LNCAP (cell line): ENCODE results near the gene APOC4.
"Not testable (repeated sequence)": the region's sequence is repeated elsewhere in the genome, so short reads cannot be mapped to it uniquely, and the experiment has no call there.

Experiments used
- TF ChIP-seq, protein P1 (sequence below): fragments of 450-650 bp; IDR thresholded peaks from 2 replicates; pipeline ENCODE4 v1.5.1; 2017; ENCODE audit warnings: mild to moderate bottlenecking

Gene APOC4

DNA sequence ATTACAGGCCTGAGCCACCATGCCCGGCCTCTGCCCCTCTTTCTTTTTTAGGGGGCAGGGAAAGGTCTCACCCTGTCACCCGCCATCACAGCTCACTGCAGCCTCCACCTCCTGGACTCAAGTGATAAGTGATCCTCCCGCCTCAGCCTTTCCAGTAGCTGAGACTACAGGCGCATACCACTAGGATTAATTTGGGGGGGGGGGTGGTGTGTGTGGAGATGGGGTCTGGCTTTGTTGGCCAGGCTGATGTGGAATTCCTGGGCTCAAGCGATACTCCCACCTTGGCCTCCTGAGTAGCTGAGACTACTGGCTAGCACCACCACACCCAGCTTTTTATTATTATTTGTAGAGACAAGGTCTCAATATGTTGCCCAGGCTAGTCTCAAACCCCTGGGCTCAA, 32.3 kb upstream of the APOC4 start:
- TF ChIP-seq, protein P1, sequence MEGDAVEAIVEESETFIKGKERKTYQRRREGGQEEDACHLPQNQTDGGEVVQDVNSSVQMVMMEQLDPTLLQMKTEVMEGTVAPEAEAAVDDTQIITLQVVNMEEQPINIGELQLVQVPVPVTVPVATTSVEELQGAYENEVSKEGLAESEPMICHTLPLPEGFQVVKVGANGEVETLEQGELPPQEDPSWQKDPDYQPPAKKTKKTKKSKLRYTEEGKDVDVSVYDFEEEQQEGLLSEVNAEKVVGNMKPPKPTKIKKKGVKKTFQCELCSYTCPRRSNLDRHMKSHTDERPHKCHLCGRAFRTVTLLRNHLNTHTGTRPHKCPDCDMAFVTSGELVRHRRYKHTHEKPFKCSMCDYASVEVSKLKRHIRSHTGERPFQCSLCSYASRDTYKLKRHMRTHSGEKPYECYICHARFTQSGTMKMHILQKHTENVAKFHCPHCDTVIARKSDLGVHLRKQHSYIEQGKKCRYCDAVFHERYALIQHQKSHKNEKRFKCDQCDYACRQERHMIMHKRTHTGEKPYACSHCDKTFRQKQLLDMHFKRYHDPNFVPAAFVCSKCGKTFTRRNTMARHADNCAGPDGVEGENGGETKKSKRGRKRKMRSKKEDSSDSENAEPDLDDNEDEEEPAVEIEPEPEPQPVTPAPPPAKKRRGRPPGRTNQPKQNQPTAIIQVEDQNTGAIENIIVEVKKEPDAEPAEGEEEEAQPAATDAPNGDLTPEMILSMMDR: no peak

DNA sequence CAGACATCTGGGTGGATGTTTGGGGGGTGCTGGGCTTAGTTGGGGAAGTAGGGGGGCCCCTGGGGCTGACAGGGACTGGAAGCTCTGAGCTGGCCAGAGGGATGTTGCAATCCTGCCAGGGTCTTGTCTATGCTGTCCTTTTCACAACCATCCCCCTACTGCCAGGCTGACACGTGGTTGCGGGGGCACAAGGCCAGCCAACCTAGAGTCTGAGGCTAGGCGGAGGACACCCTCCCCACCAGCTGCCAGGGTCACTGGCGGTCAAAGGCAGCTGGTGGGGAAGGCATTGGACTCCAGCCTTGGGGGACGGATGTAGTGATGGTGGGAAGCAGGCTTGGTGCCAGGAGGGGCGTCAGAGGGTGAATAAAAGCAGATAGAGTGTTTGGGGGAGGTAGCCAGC, 29.2 kb upstream of the APOC4 start:
- TF ChIP-seq, protein P1: no peak

DNA sequence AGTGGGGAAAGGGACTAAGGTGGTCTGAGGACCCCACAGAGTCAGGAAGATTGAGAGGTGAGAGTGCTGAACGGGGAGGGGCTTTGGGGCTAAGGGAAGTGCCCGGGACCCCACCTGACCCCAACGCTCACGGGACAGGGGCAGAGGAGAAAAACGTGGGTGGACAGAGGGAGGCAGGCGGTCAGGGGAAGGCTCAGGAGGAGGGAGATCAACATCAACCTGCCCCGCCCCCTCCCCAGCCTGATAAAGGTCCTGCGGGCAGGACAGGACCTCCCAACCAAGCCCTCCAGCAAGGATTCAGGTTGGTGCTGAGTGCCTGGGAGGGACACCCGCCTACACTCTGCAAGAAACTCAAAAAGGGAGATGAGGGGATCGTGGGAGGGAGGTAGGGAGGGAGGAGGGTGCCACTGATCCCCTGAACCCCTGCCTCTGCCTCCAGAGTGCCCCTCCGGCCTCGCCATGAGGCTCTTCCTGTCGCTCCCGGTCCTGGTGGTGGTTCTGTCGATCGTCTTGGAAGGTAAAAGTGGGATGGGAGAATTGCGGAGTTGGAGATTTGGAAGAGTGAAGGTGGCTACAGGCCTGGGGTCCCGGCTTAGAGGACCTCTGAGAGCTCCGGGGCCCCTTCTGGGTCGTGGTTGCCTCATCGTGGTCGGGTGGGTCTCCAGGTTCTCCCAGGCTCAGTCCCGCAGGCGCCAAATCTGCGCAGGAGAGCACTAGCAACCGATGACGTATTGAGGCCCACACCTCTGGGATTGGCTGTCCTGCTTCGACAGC, 27.4 kb upstream of the APOC4 start, which contains the start of gene APOC1:
TSS of gene APOC1 (plus strand) at position 176 of the 774 bp plus-strand sequence. CDS start at position 460, 284 bp downstream.
- TF ChIP-seq, protein P1: not testable (repeated sequence)

DNA sequence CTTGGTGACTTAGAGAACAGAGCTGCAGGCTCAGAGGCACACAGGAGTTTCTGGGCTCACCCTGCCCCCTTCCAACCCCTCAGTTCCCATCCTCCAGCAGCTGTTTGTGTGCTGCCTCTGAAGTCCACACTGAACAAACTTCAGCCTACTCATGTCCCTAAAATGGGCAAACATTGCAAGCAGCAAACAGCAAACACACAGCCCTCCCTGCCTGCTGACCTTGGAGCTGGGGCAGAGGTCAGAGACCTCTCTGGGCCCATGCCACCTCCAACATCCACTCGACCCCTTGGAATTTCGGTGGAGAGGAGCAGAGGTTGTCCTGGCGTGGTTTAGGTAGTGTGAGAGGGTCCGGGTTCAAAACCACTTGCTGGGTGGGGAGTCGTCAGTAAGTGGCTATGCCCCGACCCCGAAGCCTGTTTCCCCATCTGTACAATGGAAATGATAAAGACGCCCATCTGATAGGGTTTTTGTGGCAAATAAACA, 17.8 kb upstream of the APOC4 start:
- TF ChIP-seq, protein P1: no peak

DNA sequence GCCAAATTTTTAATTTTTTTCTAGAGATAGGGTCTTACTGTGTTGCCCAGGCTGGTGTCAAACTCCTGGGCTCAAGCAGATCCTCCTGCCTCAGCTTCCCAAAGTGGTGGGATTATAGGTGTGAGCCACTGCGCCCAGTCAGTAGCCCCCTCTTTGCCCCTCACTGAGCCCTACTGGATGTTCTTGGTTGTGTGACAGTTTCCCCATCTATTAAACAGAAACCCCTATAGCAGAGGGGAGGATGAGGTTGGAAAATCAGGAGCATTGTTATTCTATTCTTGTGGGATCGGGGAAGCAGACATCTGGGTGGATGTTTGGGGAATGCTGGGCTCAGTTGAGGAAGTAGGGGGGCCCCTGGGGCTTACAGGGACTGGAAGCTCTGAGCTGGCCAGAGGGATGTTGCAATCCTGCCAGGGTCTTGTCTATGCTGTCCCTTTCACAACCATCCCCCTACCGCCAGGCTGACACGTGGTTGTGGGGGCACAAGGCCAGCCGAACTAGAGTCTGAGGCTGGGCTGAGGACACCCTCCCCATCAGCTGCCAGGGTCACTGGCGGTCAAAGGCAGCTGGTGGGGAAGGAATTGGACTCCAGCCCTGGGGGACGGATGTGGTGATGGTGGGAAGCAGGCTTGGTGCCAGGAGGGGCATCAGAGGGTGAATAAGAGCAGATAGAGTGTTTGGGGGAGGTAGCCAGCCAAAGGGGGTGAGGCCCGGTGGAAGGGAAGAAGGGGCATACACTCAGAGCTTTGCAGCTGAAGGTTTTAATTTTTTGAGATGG, 16.7 kb upstream of the APOC4 start:
- TF ChIP-seq, protein P1: no peak

DNA sequence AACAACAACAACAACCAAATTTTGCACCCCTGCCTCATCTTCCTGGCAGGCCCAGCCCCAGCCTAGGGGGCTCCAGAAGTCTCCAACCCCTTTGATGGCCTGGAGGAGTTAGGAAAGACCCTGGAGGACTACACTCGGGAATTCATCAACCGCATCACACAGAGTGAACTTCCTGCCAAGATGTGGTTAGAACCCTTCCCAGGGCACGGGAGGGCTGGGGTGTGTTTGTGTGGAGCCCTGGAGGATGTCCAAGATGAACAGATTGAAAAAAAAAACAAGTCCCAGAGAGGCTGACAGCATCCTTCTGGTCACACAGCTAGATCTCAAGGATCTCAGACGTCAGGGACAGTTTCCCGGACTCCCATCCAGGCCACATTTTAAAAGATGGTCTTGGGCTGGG, 14.3 kb upstream of the APOC4 start:
- TF ChIP-seq, protein P1: no peak

DNA sequence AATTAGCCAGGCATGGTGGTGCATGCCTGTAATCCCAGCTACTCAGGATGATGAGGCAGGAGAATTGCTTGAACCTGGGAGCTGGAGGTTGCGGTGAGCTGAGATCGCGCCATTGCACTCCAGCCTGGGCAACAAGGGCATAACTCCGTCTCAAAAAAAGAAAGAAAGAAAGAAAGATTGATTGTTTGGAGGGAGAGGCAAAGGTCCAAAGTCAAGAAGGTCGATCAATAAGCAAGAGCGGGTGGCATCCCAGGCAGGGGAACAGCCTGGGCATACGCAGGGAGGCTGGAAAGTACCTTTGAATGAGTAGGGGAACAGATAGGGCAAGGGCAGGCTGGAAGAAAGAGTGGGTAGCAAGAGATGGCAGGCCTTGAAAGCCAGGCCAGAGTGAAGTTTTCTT, 11.9 kb upstream of the APOC4 start:
- TF ChIP-seq, protein P1: no peak
